AG04449 (cell line): Measurements from ENCODE around the gene GPATCH4.
A peak's percentile ranks its signal among the peaks of the same experiment; 100 is the strongest.

ENCODE experiments used
- CTCF ChIA-PET: fragments of 350-600 bp; formaldehyde crosslinking; extraction: SDS; loops from one replicate; lab custom pipeline; 2021; ENCODE audit warnings: antibody characterized with exemption; lab: Yijun Ruan, JAX
- POLR2A ChIA-PET: fragments of 400-600, 350-600 bp; formaldehyde crosslinking; extraction: SDS; loops from one replicate; lab custom pipeline; 2020; ENCODE audit warnings: antibody characterized with exemption, inconsistent platforms; lab: Yijun Ruan, JAX
- DNase-seq: peaks from one replicate; pipeline ENCODE4 v3.0.0-alpha.2; 2010; ENCODE audit warnings: low read depth, low spot score
- H3K4me3 ChIP-seq: 2 replicates; pipeline ENCODE4 v1.5.1; 2011; ENCODE audit warnings: low read depth, mild to moderate bottlenecking, control low read depth, low read length
- TF ChIP-seq, protein P1 (sequence below): IDR thresholded peaks from one replicate; pipeline ENCODE4 v1.5.1; 2011; ENCODE audit warnings: mild to moderate bottlenecking, moderate library complexity, low read length, control low read depth, inconsistent platforms; ENCODE audit not compliant: insufficient read depth; ENCODE audit errors: missing control alignments

Gene GPATCH4

DNA sequence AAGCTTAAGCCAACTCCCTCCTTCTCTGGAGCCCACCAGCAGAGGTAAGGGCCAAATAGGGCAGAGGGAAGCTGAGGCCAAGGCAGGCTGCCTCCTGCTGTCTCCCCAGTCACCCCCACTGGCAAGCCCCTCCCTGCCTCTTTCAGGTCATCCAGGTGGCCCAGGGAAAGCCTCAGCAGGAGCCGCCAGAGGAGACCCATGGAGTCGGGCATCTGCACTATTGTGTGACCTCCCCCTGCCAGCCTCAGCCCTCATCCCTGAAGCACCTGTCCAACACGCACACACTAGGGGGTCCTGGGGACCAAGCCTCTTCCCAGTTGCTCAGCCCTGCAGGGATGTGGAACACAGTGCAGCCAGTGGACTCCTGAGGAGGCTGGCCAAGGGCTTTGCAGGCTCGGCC is 15.0 kb downstream of the GPATCH4 start:
- POLR2A ChIA-PET, result no interaction called here
- TF ChIP-seq, protein P1, sequence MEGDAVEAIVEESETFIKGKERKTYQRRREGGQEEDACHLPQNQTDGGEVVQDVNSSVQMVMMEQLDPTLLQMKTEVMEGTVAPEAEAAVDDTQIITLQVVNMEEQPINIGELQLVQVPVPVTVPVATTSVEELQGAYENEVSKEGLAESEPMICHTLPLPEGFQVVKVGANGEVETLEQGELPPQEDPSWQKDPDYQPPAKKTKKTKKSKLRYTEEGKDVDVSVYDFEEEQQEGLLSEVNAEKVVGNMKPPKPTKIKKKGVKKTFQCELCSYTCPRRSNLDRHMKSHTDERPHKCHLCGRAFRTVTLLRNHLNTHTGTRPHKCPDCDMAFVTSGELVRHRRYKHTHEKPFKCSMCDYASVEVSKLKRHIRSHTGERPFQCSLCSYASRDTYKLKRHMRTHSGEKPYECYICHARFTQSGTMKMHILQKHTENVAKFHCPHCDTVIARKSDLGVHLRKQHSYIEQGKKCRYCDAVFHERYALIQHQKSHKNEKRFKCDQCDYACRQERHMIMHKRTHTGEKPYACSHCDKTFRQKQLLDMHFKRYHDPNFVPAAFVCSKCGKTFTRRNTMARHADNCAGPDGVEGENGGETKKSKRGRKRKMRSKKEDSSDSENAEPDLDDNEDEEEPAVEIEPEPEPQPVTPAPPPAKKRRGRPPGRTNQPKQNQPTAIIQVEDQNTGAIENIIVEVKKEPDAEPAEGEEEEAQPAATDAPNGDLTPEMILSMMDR, result no peak
- DNase-seq, result no peak
- CTCF ChIA-PET, result interaction anchor here (0.7 to 3.4 kb wide), 10 partner anchors 15 to 201 kb away, joined by 3 to 25 read pairs (median 6); partner anchors contain the start of genes GPATCH4 and HAPLN2
- no peak overlapping the region for H3K4me3 ChIP-seq

DNA sequence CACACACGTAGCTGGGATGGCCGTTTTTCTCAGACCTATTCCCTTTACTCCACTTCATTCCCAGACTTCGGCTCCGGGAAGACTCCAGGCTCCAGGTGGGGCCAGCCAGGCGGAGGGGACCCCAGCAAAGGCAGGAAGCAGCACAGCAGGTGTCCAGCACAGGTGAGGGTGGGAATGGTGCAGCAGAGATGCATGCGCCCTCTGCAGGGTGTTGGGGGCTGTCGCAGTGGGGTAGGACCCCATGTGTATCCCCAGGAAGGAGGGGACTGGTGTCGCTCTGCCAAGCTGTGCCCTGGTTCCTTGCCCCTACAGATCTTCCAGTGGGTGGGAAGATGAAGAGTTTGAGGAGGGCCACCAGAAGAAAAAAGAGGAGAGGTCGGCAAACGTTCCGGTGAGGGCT is 16.5 kb downstream of the GPATCH4 start:
- TF ChIP-seq, protein P1, result peak; percentile 30
- DNase-seq, result no peak
- H3K4me3 ChIP-seq, result no peak overlapping the region
- ChIA-PET POLR2A (no interaction called here), CTCF (interaction anchor here (0.7 to 3.4 kb wide), 6 partner anchors 13 to 88 kb away, joined by 3 to 25 read pairs (median 6); partner anchors contain the start of genes GPATCH4 and IQGAP3)

DNA sequence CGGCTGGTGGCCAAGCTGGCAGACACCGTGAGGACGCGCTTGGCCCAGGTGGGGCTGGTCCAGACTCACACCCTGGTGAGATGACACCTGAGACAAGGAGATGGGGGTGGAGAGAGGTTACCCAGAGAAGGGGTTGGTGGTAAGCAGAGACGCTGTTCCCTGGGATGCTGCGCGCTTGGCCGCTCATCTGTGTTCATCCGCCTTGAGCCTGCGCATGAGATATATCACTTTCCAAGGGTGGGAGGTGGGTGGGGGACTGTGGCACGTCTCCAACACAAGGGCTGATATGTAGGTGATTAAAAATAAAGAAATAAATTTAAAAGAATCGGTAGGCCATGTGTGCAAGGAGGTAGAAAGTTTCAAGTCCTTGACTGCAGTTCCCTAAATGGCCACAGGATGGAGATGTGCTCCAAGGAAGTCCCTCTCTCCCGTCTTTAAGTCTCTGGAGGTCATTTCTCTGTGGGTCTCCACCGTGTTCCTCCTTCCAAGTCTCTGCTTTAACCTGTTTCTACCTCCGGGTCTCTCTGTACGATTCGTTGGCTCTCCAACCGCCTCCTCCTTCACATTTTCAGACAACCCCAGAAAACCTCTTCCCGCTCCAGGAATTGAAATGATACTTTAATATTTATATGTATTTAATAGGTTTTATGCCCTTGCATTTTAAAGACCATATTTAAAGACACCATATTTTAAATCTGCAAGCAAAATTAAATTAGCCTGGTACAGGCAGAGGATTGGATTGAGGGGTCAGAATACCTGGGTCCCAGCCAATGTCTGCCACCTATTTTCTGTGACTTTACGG is 17.3 kb downstream of the GPATCH4 start:
- H3K4me3 ChIP-seq, result no peak overlapping the region
- POLR2A ChIA-PET, result no interaction called here

DNA sequence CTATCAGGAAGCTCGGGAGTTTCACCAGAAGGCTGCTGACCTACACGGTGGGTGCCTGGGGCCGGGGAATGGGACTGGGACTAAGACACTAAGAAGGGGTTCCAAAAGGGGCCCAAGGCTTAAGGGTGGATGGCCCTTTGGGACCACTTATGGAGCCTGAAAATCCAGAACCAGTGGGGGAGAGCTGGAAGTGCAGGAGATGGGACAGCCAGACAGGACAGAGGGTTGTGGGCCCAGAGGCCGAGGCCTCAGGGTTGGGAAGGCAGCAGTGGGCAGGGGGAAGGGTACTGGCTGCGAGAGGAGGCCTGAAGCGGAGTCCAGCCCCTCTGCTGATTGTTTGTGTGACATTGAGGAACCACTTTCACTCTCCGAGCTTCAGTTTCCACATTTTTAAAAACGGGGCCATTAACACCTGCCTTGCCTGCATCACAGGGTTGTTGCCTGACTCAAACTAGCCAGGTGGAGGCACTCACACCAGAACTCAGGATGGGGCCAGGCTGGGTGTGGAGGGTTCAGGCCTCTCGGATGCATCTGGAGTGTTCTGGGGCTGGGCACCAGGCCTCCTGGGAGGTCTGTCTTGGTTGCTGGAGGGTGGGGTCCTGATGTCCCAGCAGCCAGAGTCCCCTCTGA is 18.8 kb downstream of the GPATCH4 start:
- DNase-seq, result no peak
- no peak overlapping the region for H3K4me3 ChIP-seq
- CTCF ChIA-PET, result interaction anchor here (0.9 to 4.5 kb wide), 13 partner anchors 8 to 197 kb away, joined by 3 to 31 read pairs (median 4); partner anchors contain the start of gene IQGAP3
- POLR2A ChIA-PET, result interaction anchor here (0.6 kb wide), 1 partner anchor 10 kb away, joined by 4 read pairs; no protein-coding TSS in a partner anchor
- TF ChIP-seq, protein P1, result no peak

More for the DNA sequence above, 17.3 kb downstream of the GPATCH4 start:
- DNase-seq, result peak; percentile 40
- TF ChIP-seq, protein P1, result peak; percentile 81
- CTCF ChIA-PET, result interaction anchor here (3.4 kb wide), 1 partner anchor 25 kb away, joined by 23 read pairs; no protein-coding TSS in a partner anchor

DNA sequence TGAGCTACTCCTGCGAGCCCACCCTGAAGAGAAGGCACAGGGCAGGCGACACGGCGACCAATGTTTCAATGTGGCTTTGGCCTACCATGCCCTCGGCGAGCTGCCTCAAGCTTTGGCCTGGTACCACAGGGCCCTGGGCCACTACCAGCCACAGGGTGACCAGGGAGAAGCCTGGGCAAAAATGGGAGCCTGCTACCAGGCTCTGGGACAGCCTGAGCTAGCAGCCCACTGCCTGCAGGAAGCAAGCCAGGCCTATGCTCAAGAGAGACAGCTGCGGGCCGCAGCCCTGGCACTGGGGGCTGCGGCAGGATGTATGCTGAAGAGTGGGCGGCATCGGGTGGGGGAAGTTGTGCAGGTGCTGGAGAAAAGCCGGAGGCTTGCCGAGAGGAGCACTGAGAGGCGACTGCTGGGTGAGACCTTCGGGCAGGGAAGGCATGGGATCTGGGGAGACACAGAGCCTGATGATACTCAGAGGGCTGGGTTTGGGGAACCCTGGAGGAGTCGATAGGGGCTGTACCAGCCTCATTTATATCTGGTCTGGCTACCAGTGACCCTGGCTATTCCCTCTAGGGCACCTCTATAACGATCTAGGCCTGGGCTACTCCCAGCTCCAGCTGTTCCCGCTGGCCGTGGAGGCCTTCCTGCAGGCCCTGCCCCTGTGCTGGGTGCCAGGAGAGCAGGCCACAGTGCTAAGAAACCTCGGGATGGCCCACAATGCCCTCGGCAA is 19.5 kb downstream of the GPATCH4 start:
- H3K4me3 ChIP-seq, result no peak overlapping the region
- POLR2A ChIA-PET, result interaction anchor here (0.6 kb wide), 1 partner anchor 11 kb away, joined by 4 read pairs; no protein-coding TSS in a partner anchor
- TF ChIP-seq, protein P1, result no peak
- CTCF ChIA-PET, result interaction anchor here (0.9 to 4.5 kb wide), 16 partner anchors 9 to 196 kb away, joined by 3 to 31 read pairs (median 5); partner anchors contain the start of gene IQGAP3
- no peak for DNase-seq
